ENCODE measurements around the gene DDX11.
A peak's percentile ranks its signal among the peaks of the same experiment; 100 is the strongest.
"Not testable (repeated sequence)": the region's sequence is repeated elsewhere in the genome, so short reads cannot be mapped to it uniquely, and the experiment has no call there.

DDX11 gene

GRCh38 chr12:31098771-31099170 lies 25.1 kb downstream of the DDX11 start:
- not testable (repeated sequence) for DNase-seq (ENCODE audit: low read depth, low spot score)

- not testable (repeated sequence) for DNase-seq (ENCODE audit: low read depth, low spot score)
Measured at GRCh38 chr12:31099434-31099833, 25.8 kb downstream of the DDX11 start.

GRCh38 chr12:31100503-31101208 lies 27.0 kb downstream of the DDX11 start:
- not testable (repeated sequence) for DNase-seq (ENCODE audit: low read depth, low spot score)

- DNase-seq (ENCODE audit: low read depth, low spot score) = not testable (repeated sequence)
Measured at GRCh38 chr12:31102125-31102524, 28.5 kb downstream of the DDX11 start.

- not testable (repeated sequence) for DNase-seq (ENCODE audit: low read depth, low spot score)
Measured at GRCh38 chr12:31102596-31102995, 28.9 kb downstream of the DDX11 start.

- not testable (repeated sequence) for DNase-seq (ENCODE audit: low read depth, low spot score)
Measured at GRCh38 chr12:31103561-31103975, 29.9 kb downstream of the DDX11 start.

- not testable (repeated sequence) for DNase-seq (ENCODE audit: low read depth, low spot score)
Measured at GRCh38 chr12:31104220-31104619, 30.6 kb downstream of the DDX11 start.

- DNase-seq (ENCODE audit: low read depth, low spot score) = not testable (repeated sequence)
Measured at GRCh38 chr12:31104773-31105172, 31.1 kb downstream of the DDX11 start.

GRCh38 chr12:31105668-31106067 lies 32.0 kb downstream of the DDX11 start:
- no peak for DNase-seq (ENCODE audit: low read depth, low spot score)

- no peak for DNase-seq (ENCODE audit: low read depth, low spot score)
Measured at GRCh38 chr12:31106101-31106803, 32.6 kb downstream of the DDX11 start.

- not testable (repeated sequence) for DNase-seq (ENCODE audit: low read depth, low spot score)
Measured at GRCh38 chr12:31109773-31110172, 36.1 kb downstream of the DDX11 start.

GRCh38 chr12:31110263-31110662 lies 36.6 kb downstream of the DDX11 start:
- DNase-seq (ENCODE audit: low read depth, low spot score) = not testable (repeated sequence)

GRCh38 chr12:31115092-31115601 lies 41.5 kb downstream of the DDX11 start:
- not testable (repeated sequence) for DNase-seq (ENCODE audit: low read depth, low spot score)

GRCh38 chr12:31116846-31117202 lies 43.2 kb downstream of the DDX11 start:
- DNase-seq (ENCODE audit: low read depth, low spot score) = not testable (repeated sequence)

- peak; percentile 27 for DNase-seq (ENCODE audit: low read depth, low spot score)
Measured at GRCh38 chr12:31117203-31118011, 43.7 kb downstream of the DDX11 start.

- DNase-seq (ENCODE audit: low read depth, low spot score) = no peak
Measured at GRCh38 chr12:31118347-31119191, 44.9 kb downstream of the DDX11 start.

GRCh38 chr12:31119192-31119802 lies 45.6 kb downstream of the DDX11 start:
- DNase-seq (ENCODE audit: low read depth, low spot score) = no peak

- DNase-seq (ENCODE audit: low read depth, low spot score) = no peak
Measured at GRCh38 chr12:31119803-31120211, 46.1 kb downstream of the DDX11 start.

GRCh38 chr12:31120392-31121008 lies 46.8 kb downstream of the DDX11 start:
- no peak for DNase-seq (ENCODE audit: low read depth, low spot score)

Data from activated naive CD8-positive, alpha-beta T cell treated with anti-CD3 and anti-CD28 coated beads, Interleukin-2, amount 50 U/mL, for 16 hours (primary cell).